Stimulated activated naive CD8-positive, alpha-beta T cell treated with anti-CD3 and anti-CD28 coated beads, Interleukin-15, Interleukin-2, amounts not matched to agents 100 ng/mL and 50 ng/mL, for 24 hours (primary cell): Measurements from ENCODE around the gene ABCA3.
A peak's percentile ranks its signal among the peaks of the same experiment; 100 is the strongest.

Experiments used
- H3K27ac Mint-ChIP-seq: one replicate; pipeline ENCODE4 v1.8.0; 2021; ENCODE audit warnings: mild to moderate bottlenecking, mixed read lengths
- H3K27me3 Mint-ChIP-seq: one replicate; pipeline ENCODE4 v1.8.0; 2021; ENCODE audit warnings: mixed read lengths
- H3K36me3 Mint-ChIP-seq: one replicate; pipeline ENCODE4 v1.8.0; 2021; ENCODE audit warnings: low read depth, mixed read lengths
- H3K4me1 Mint-ChIP-seq: one replicate; pipeline ENCODE4 v1.8.0; 2021; ENCODE audit warnings: low read depth, mixed read lengths
- H3K4me3 Mint-ChIP-seq: one replicate; pipeline ENCODE4 v1.8.0; 2021; ENCODE audit warnings: mild to moderate bottlenecking, mixed read lengths
- H3K9me3 Mint-ChIP-seq: one replicate; pipeline ENCODE4 v1.8.0; 2021; ENCODE audit warnings: mixed read lengths

ABCA3 gene

GRCh38 chr16:2235234-2235651, 105.3 kb downstream of the ABCA3 start:
- Mint-ChIP-seq H3K4me3 (no peak overlapping the region), H3K4me1 (no peaks in the 10 kb centered on the region), H3K9me3 (no peaks in the 10 kb centered on the region), H3K36me3 (peaks cover 5% of the 10 kb centered on the region), H3K27me3 (peaks cover 2% of the 10 kb centered on the region), H3K27ac (no peak overlapping the region)

GRCh38 chr16:2234813-2235170, 105.7 kb downstream of the ABCA3 start:
- Mint-ChIP-seq H3K4me3 (no peak overlapping the region), H3K4me1 (no peaks in the 10 kb centered on the region), H3K27me3 (peaks cover 2% of the 10 kb centered on the region), H3K27ac (no peak overlapping the region), H3K9me3 (no peaks in the 10 kb centered on the region), H3K36me3 (peaks cover 8% of the 10 kb centered on the region)

GRCh38 chr16:2233872-2234812, 106.4 kb downstream of the ABCA3 start:
- Mint-ChIP-seq H3K27ac (no peak overlapping the region), H3K36me3 (peaks cover 8% of the 10 kb centered on the region), H3K9me3 (no peaks in the 10 kb centered on the region), H3K4me3 (no peak overlapping the region), H3K4me1 (no peaks in the 10 kb centered on the region), H3K27me3 (peaks cover 2% of the 10 kb centered on the region)

GRCh38 chr16:2233046-2233775, 107.3 kb downstream of the ABCA3 start:
- H3K4me1 Mint-ChIP-seq: no peaks in the 10 kb centered on the region
- peaks cover 2% of the 10 kb centered on the region for H3K27me3 Mint-ChIP-seq
- H3K36me3 Mint-ChIP-seq: peaks cover 8% of the 10 kb centered on the region

GRCh38 chr16:2232094-2232990, 108.2 kb downstream of the ABCA3 start:
- peaks cover 2% of the 10 kb centered on the region for H3K27me3 Mint-ChIP-seq
- no peaks in the 10 kb centered on the region for H3K9me3 Mint-ChIP-seq
- no peak overlapping the region for H3K4me3 Mint-ChIP-seq

More at GRCh38 chr16:2233046-2233775, 107.3 kb downstream of the ABCA3 start:
- Mint-ChIP-seq H3K27ac (no peak overlapping the region), H3K4me3 (no peak overlapping the region), H3K9me3 (no peaks in the 10 kb centered on the region)

GRCh38 chr16:2231016-2231931, 109.3 kb downstream of the ABCA3 start:
- Mint-ChIP-seq H3K36me3 (peaks cover 8% of the 10 kb centered on the region), H3K4me3 (no peak overlapping the region), H3K27ac (no peak overlapping the region), H3K9me3 (no peaks in the 10 kb centered on the region), H3K4me1 (peaks cover under 1% of the 10 kb centered on the region), H3K27me3 (peaks cover 2% of the 10 kb centered on the region)

More at GRCh38 chr16:2232094-2232990, 108.2 kb downstream of the ABCA3 start:
- H3K36me3 Mint-ChIP-seq: peaks cover 8% of the 10 kb centered on the region
- H3K27ac Mint-ChIP-seq: no peak overlapping the region
- no peaks in the 10 kb centered on the region for H3K4me1 Mint-ChIP-seq

GRCh38 chr16:2230376-2230775, 110.2 kb downstream of the ABCA3 start:
- Mint-ChIP-seq H3K27ac (no peak overlapping the region), H3K27me3 (peaks cover 1% of the 10 kb centered on the region), H3K4me1 (peaks cover 6% of the 10 kb centered on the region), H3K36me3 (peaks cover 11% of the 10 kb centered on the region), H3K4me3 (no peak overlapping the region), H3K9me3 (no peaks in the 10 kb centered on the region)

- H3K4me3 Mint-ChIP-seq: no peak overlapping the region
- no peaks in the 10 kb centered on the region for H3K9me3 Mint-ChIP-seq
These were observed 110.8 kb downstream of the ABCA3 start for GRCh38 chr16:2229632-2230250.

GRCh38 chr16:2229091-2229490, 111.4 kb downstream of the ABCA3 start:
- no peaks in the 10 kb centered on the region for H3K9me3 Mint-ChIP-seq
- peaks cover 8% of the 10 kb centered on the region for H3K36me3 Mint-ChIP-seq
- H3K4me3 Mint-ChIP-seq: no peak overlapping the region
- no peak overlapping the region for H3K27ac Mint-ChIP-seq
- no peaks in the 10 kb centered on the region for H3K27me3 Mint-ChIP-seq
- peaks cover 18% of the 10 kb centered on the region for H3K4me1 Mint-ChIP-seq

More at GRCh38 chr16:2229632-2230250, 110.8 kb downstream of the ABCA3 start:
- peaks cover 11% of the 10 kb centered on the region for H3K4me1 Mint-ChIP-seq
- H3K36me3 Mint-ChIP-seq: peaks cover 8% of the 10 kb centered on the region
- H3K27ac Mint-ChIP-seq: no peak overlapping the region
- H3K27me3 Mint-ChIP-seq: no peaks in the 10 kb centered on the region

GRCh38 chr16:2228161-2228824, 112.2 kb downstream of the ABCA3 start:
- no peak overlapping the region for H3K4me3 Mint-ChIP-seq
- no peak overlapping the region for H3K27ac Mint-ChIP-seq
- no peaks in the 10 kb centered on the region for H3K27me3 Mint-ChIP-seq
- peaks cover 8% of the 10 kb centered on the region for H3K36me3 Mint-ChIP-seq
- peaks cover 18% of the 10 kb centered on the region for H3K4me1 Mint-ChIP-seq
- H3K9me3 Mint-ChIP-seq: no peaks in the 10 kb centered on the region

- H3K4me1 Mint-ChIP-seq: peaks cover 18% of the 10 kb centered on the region
- no peaks in the 10 kb centered on the region for H3K9me3 Mint-ChIP-seq
- peaks cover 8% of the 10 kb centered on the region for H3K36me3 Mint-ChIP-seq
- no peak overlapping the region for H3K27ac Mint-ChIP-seq
- H3K4me3 Mint-ChIP-seq: no peak overlapping the region
- H3K27me3 Mint-ChIP-seq: no peaks in the 10 kb centered on the region
These were observed 113.6 kb downstream of the ABCA3 start for GRCh38 chr16:2226918-2227317.

GRCh38 chr16:2226245-2226793, 114.2 kb downstream of the ABCA3 start:
- Mint-ChIP-seq H3K27ac (no peak overlapping the region), H3K27me3 (no peaks in the 10 kb centered on the region), H3K4me1 (peaks cover 18% of the 10 kb centered on the region), H3K36me3 (peaks cover 8% of the 10 kb centered on the region), H3K9me3 (no peaks in the 10 kb centered on the region), H3K4me3 (peak overlapping the region; percentile 41)
